ENCODE measurements around the gene ZNF789.
"Not testable (repeated sequence)": the region's sequence is repeated elsewhere in the genome, so short reads cannot be mapped to it uniquely, and the experiment has no call there.

ZNF789 gene

DNA sequence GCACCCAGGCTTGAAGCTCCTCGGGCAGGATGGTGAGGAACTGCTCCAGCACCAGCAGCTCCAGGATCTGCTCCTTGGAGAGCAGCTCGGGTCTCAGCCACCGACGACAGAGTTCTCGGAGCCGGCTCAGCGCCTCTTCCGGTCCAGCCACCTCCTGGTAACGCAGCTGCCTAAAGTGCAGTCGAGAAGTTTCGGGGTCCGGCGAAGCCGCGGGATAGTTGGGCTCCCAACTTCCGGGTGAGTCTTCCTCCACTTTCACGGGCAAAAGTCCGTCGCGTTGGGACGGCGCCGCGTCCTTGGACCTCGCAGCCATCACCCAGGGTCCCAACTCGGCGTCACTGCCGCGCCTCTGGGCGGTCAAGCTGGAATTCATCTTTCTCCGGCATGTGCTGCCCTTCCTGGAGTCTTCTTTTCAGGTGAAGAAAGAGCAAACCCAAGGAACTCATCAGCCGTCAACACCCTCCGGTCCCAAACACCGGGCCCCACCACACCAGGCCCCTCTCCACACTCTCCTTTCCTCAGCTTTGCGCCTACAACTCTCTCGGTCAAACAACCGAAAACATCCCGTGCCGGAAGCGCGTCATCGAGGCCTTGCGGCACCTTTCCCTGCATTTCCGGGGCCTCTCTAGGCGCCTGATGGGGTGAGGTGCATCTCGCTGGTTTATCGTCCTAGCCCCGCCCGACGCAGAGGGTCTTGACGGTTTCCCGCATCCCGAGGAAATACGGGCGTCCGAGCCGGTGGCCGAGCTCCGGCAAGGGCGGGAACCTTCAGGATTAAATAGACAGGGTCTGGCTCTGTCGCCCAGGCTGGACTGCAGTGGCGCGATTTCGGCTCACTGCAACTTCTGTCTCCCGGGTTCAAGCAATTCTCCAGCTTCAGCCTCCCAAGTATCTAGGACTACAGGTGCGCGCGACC lies 27.3 kb downstream of the ZNF789 start, which contains the start of gene ZNF394:
Gene ZNF394, minus strand, starts transcription at position 561 of the 916 bp plus-strand sequence. Its CDS starts 188 bp downstream, at position 373.
- H3K4me3 Mint-ChIP-seq = peak within 1 kb of the TSS; percentile 97
- ATAC-seq (replicated peaks; ENCODE audit: extremely low read depth, poor library complexity, severe bottlenecking) = peak; percentile 45

DNA sequence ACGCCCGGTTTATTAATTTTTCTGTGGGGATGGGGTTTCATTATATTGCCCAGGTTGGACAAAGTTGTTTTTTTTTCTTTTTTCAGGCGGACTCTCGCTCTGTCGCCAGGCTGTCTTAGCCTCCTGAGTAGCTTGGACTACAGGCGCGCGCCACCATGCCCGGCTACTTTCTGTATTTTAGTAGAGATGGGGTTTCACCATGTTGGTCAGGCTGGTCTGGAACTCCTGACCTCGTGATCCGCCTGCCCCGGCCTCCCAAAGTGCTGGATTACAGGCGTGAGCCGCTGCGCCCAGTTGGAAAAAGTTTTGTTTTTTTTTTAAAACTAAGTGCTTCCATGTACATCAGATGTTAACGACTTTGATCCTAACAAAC lies 27.9 kb downstream of the ZNF789 start:
- Mint-ChIP-seq H3K4me3 (peak overlapping the region; percentile 97), H3K9me3 (no peaks in the 10 kb centered on the region), H3K36me3 (ENCODE audit: insufficient read depth) (peaks cover 39% of the 10 kb centered on the region), H3K4me1 (peaks cover 34% of the 10 kb centered on the region), H3K27me3 (no peaks in the 10 kb centered on the region), H3K27ac (ENCODE audit: low read depth) (peak overlapping the region; percentile 98)
- no peak for DNase-seq (ENCODE audit: low spot score in 2 of 2)
- ATAC-seq (replicated peaks; ENCODE audit: extremely low read depth, poor library complexity, severe bottlenecking) = no peak

More for the DNA sequence above, 27.3 kb downstream of the ZNF789 start, which contains the start of gene ZNF394:
- Mint-ChIP-seq H3K4me1 (peaks cover 30% of the 10 kb centered on the region), H3K9me3 (no peaks in the 10 kb centered on the region), H3K27me3 (no peaks in the 10 kb centered on the region), H3K27ac (ENCODE audit: low read depth) (peak within 1 kb of the TSS; percentile 98), H3K36me3 (ENCODE audit: insufficient read depth) (peaks cover 46% of the 10 kb centered on the region)
- DNase-seq (ENCODE audit: low spot score in 2 of 2) = peak; percentile 74 to 76

- not testable (repeated sequence) for ATAC-seq (replicated peaks; ENCODE audit: extremely low read depth, poor library complexity, severe bottlenecking); DNase-seq (ENCODE audit: low spot score in 2 of 2); H3K9me3 Mint-ChIP-seq; H3K27ac Mint-ChIP-seq (ENCODE audit: low read depth); H3K27me3 Mint-ChIP-seq
- H3K36me3 Mint-ChIP-seq (ENCODE audit: insufficient read depth) = peaks cover 36% of the 10 kb centered on the region
- peaks cover 40% of the 10 kb centered on the region for H3K4me1 Mint-ChIP-seq
- H3K4me3 Mint-ChIP-seq = peak overlapping the region; percentile 97
Observed at GRCh38 chr7:99501236-99501635, 28.5 kb downstream of the ZNF789 start.

DNA sequence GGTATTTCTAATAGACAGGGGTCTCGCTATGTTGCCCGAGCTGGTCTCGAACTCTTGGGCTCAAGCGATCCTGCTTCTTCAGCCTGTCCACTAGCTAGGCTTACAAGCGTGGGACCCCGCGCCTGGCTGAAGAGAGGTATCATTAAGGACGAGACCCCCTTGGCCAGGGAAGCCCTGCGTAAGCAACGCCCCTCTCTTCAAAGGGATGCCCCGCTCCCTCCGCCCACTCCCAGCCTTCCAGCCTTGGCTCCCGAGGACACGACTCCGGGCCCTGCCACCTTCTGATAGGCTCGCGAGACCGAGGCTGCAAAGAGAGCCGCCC lies 31.6 kb downstream of the ZNF789 start:
- Mint-ChIP-seq H3K27ac (ENCODE audit: low read depth) (peak overlapping the region; percentile 90), H3K36me3 (ENCODE audit: insufficient read depth) (peaks cover 14% of the 10 kb centered on the region), H3K4me1 (peaks cover 33% of the 10 kb centered on the region), H3K27me3 (no peaks in the 10 kb centered on the region), H3K4me3 (peak overlapping the region; percentile 86), H3K9me3 (no peaks in the 10 kb centered on the region)
- no peak for ATAC-seq (replicated peaks; ENCODE audit: extremely low read depth, poor library complexity, severe bottlenecking)
- DNase-seq (ENCODE audit: low spot score in 2 of 2) = no peak

DNA sequence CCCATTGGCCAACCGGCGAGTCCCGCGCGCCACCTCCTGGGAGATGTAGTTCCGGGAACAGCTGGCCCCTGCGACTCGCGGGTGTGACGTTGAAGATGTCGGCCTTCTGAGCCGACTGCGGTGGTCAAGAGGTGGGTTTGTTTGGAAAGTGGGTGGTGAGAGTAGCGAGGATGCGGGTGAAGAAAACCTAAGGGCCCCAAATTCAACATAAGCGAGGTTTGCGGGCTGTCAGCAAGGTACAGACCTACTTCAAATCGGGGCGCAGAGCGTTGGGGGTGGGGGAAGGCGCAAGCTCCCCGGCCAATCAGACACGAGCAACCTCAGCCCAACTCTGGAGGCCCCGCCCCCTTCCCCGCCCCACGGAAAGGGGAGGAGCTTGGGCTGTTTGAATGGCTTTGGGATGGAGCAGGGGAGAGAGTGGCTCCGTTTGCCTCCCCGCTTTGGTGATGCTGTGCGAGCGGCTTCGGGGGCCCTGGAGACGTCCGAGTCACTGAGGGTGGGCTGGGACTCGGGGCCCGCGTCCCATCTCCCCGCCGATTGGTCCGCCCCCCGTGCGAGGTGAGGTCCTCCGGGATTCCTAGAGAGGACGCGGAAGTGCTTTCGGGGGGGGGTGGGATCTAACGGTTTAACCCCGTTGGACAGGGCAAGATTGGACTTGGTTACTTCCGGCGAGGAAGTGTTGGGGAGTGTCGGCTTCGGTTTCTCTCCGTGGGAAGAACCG lies 32.1 kb downstream of the ZNF789 start, which contains the start of gene ZKSCAN5:
Gene ZKSCAN5, plus strand, starts transcription at position 60 of the 721 bp plus-strand sequence. CDS start 1,383 bp downstream, outside the sequence.
- ATAC-seq (replicated peaks; ENCODE audit: extremely low read depth, poor library complexity, severe bottlenecking) (peak; percentile 85), DNase-seq (ENCODE audit: low spot score in 2 of 2) (peak; percentile 92 to 95)
- Mint-ChIP-seq H3K27me3 (no peaks in the 10 kb centered on the region), H3K9me3 (no peaks in the 10 kb centered on the region), H3K4me3 (peak within 1 kb of the TSS; percentile 86), H3K36me3 (ENCODE audit: insufficient read depth) (peaks cover 12% of the 10 kb centered on the region), H3K27ac (ENCODE audit: low read depth) (peak within 1 kb of the TSS; percentile 90), H3K4me1 (peaks cover 33% of the 10 kb centered on the region)

GRCh38 chr7:99505324-99505662 lies 32.6 kb downstream of the ZNF789 start:
- no peaks in the 10 kb centered on the region for H3K27me3 Mint-ChIP-seq
- peaks cover 7% of the 10 kb centered on the region for H3K36me3 Mint-ChIP-seq (ENCODE audit: insufficient read depth)
- H3K4me3 Mint-ChIP-seq = peak overlapping the region; percentile 86
- ATAC-seq (replicated peaks; ENCODE audit: extremely low read depth, poor library complexity, severe bottlenecking) (no peak), DNase-seq (ENCODE audit: low spot score in 2 of 2) (no peak)
- peak overlapping the region; percentile 90 for H3K27ac Mint-ChIP-seq (ENCODE audit: low read depth)
- H3K4me1 Mint-ChIP-seq = peaks cover 28% of the 10 kb centered on the region
- no peaks in the 10 kb centered on the region for H3K9me3 Mint-ChIP-seq

DNA sequence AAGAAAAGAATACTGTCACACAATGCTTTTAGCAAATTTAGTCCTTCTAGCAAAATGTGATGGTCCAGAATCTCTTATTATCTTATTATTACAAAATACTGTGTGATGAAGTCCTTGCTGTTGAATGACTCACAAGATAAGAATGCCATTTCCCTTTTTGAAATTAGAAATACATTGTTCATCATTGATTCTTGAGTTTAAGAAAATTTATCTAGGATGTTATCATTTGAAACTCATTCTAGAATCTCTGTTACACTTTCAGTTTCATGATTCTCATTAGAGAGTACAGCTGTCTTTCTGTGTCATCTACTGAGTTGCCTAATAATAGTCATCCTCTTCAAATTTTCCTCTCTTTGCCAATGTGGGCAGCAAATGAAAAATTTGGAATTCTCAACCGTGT lies 41.4 kb downstream of the ZNF789 start:
- DNase-seq (ENCODE audit: low spot score in 2 of 2) (no peak), ATAC-seq (replicated peaks; ENCODE audit: extremely low read depth, poor library complexity, severe bottlenecking) (no peak)
- H3K4me3 Mint-ChIP-seq = no peak overlapping the region
- H3K36me3 Mint-ChIP-seq (ENCODE audit: insufficient read depth) = peaks cover 30% of the 10 kb centered on the region
- H3K9me3 Mint-ChIP-seq = no peaks in the 10 kb centered on the region
- H3K4me1 Mint-ChIP-seq = peaks cover 6% of the 10 kb centered on the region
- no peaks in the 10 kb centered on the region for H3K27me3 Mint-ChIP-seq
- H3K27ac Mint-ChIP-seq (ENCODE audit: low read depth) = no peak overlapping the region

DNA sequence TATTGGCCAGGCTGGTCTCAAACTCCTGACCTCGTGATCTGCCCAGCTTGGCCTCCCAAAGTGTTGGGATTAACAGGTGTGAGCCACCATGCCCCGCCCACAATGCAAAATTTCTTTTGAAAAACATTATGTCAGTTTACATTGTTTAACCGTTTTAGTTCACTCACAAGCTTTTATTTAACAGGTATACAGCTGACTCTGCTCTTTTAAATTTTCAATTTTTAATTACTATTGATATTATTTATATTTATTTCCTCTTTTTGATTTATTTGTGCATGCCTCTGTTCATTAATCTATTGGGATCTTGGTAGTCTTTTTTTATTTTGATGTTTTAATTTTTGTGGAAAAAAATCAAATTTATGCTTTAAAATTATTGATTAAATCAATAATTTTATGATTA lies 48.7 kb downstream of the ZNF789 start:
- Mint-ChIP-seq H3K36me3 (ENCODE audit: insufficient read depth) (peaks cover 31% of the 10 kb centered on the region), H3K4me1 (no peaks in the 10 kb centered on the region), H3K27me3 (no peaks in the 10 kb centered on the region), H3K27ac (ENCODE audit: low read depth) (no peak overlapping the region), H3K4me3 (no peak overlapping the region), H3K9me3 (no peaks in the 10 kb centered on the region)
- DNase-seq (ENCODE audit: low spot score in 2 of 2) (no peak), ATAC-seq (replicated peaks; ENCODE audit: extremely low read depth, poor library complexity, severe bottlenecking) (no peak)

DNA sequence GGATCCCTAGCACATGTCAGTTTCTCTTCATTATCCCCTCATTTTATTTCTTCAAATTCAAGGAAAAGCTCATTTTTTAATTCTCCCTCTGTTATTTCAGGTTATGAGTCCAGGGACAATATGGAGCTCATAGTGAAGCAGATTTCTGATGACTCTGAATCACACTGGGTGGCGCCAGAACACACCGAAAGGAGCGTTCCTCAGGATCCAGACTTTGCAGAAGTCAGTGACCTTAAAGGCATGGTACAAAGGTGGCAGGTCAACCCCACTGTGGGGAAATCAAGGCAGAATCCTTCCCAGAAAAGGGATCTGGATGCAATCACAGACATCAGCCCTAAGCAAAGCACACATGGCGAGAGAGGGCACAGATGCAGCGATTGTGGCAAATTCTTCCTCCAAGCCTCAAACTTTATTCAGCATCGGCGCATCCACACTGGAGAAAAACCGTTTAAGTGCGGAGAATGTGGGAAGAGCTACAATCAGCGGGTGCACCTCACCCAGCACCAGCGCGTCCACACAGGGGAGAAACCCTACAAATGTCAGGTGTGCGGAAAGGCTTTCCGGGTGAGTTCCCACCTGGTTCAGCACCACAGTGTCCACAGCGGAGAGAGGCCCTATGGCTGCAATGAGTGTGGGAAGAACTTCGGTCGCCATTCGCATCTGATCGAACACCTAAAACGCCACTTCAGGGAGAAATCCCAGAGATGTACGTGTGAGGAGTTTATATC lies 53.2 kb downstream of the ZNF789 start:
- H3K4me3 Mint-ChIP-seq = no peak overlapping the region
- DNase-seq (ENCODE audit: low spot score in 2 of 2) = no peak

GRCh38 chr7:99531354-99531765 lies 58.7 kb downstream of the ZNF789 start:
- Mint-ChIP-seq H3K4me1 (no peaks in the 10 kb centered on the region), H3K4me3 (no peak overlapping the region), H3K27me3 (no peaks in the 10 kb centered on the region), H3K27ac (ENCODE audit: low read depth) (no peak overlapping the region), H3K9me3 (peaks cover 6% of the 10 kb centered on the region), H3K36me3 (ENCODE audit: insufficient read depth) (peaks cover 15% of the 10 kb centered on the region)
- ATAC-seq (replicated peaks; ENCODE audit: extremely low read depth, poor library complexity, severe bottlenecking) (no peak), DNase-seq (ENCODE audit: low spot score in 2 of 2) (no peak)

More for the DNA sequence above, 53.2 kb downstream of the ZNF789 start:
- H3K27me3 Mint-ChIP-seq = no peaks in the 10 kb centered on the region
- no peaks in the 10 kb centered on the region for H3K9me3 Mint-ChIP-seq
- H3K4me1 Mint-ChIP-seq = no peaks in the 10 kb centered on the region
- H3K27ac Mint-ChIP-seq (ENCODE audit: low read depth) = no peak overlapping the region
- H3K36me3 Mint-ChIP-seq (ENCODE audit: insufficient read depth) = peaks cover 26% of the 10 kb centered on the region
- ATAC-seq (replicated peaks; ENCODE audit: extremely low read depth, poor library complexity, severe bottlenecking) = no peak

DNA sequence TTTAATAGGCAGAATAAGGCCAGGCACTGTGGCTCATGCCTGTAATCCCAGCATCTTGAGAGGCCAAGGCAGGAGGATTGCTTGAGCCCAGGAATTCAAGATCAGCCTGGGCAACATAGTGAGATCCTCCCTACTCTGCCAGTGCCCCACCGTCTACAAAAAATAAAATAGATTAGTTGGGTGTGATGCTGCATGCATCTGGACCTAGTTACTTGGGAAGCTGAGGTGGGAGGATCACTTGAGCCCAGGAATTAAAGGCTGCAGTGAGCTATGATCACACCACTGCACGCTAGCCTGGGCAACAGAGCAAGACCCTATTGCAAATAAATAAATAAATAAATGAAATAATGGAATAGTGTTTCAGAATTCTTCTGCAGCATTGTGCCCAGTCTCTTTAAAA lies 63.0 kb downstream of the ZNF789 start:
- Mint-ChIP-seq H3K36me3 (ENCODE audit: insufficient read depth) (peaks cover 7% of the 10 kb centered on the region), H3K9me3 (peaks cover 10% of the 10 kb centered on the region), H3K27ac (ENCODE audit: low read depth) (no peak overlapping the region), H3K27me3 (no peaks in the 10 kb centered on the region), H3K4me1 (no peaks in the 10 kb centered on the region), H3K4me3 (no peak overlapping the region)
- no peak for DNase-seq (ENCODE audit: low spot score in 2 of 2)
- ATAC-seq (replicated peaks; ENCODE audit: extremely low read depth, poor library complexity, severe bottlenecking) = no peak
